IPS DF 19.7 (cell line): ENCODE data around the gene CNGB1.
A peak's percentile ranks its signal among the peaks of the same experiment; 100 is the strongest.
"Not testable (repeated sequence)": the region's sequence is repeated elsewhere in the genome, so short reads cannot be mapped to it uniquely, and the experiment has no call there.

ENCODE experiments used
- DNase-seq: peaks from one replicate; pipeline ENCODE4 v3.0.0-alpha.2; 2013; ENCODE audit warnings: low read depth, low spot score

The CNGB1 gene

DNA sequence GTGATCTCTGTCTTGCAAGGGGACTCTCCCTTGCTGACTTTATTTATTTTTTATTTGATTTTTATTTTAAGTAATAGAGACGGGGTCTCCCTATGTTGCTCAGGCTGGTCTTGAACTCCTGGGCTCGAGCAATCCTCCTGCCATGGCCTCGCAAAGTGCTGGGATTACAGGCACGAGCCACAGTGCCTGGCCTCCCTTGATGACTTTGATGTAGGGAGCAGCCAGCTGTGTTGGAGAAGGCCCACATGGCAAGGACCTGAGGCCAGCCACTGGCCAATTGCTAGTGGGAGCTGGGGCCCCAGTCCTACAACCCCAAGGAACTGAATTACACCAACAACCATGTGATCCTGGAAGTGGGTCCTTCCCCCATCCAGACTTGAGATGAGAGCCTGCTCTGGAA is 81.8 kb downstream of the CNGB1 start:
- DNase-seq: no peak

DNA sequence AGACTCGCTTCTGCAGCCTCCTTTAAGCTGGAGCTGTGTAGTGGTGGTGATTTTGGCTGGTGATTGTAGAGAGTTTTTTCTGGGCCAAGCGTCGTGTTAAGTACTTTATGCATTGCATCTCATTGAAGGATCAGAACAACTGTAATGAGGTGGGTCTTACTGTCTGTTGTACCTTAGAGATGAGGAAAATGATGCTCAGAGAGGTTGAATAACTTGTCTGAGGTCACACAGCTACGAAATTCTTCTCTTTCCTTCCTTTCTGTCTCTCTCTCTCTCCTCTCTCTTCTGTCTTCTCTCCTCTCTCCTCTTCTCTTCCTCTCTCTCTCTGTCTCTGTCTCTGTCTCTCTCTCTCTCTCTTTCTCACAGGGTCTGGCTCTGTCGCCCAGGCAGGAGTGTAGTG is 82.8 kb downstream of the CNGB1 start:
- DNase-seq: no peak

DNA sequence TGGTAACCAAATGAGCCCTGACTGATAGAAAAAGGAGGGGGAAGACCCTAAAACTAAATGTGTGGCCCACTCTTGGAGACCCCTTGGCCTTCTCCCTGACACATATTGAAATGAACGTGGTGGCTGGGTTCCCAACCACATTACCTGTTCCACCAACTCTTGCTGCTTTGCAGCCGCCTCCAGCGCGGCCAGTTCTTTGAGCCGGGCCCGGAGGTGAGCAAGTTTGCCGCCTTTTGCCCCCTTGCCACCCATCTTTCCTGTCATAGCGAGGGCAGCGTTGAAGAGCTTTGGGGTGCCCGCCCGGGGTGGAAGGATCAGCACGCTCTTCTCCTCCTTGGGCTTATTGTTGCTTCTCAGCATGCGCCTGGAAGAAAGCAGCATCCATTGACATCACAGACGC is 83.2 kb downstream of the CNGB1 start:
- no peak for DNase-seq

- no peak for DNase-seq
These were observed 84.5 kb downstream of the CNGB1 start for GRCh38 chr16:57886427-57886826.

GRCh38 chr16:57884655-57885133 is 86.2 kb downstream of the CNGB1 start:
- no peak for DNase-seq

- no peak for DNase-seq
These were observed 86.8 kb downstream of the CNGB1 start for GRCh38 chr16:57883953-57884654.

- no peak for DNase-seq
These were observed 87.4 kb downstream of the CNGB1 start for GRCh38 chr16:57883480-57883879.

- DNase-seq: no peak
These were observed 88.1 kb downstream of the CNGB1 start for GRCh38 chr16:57882792-57883191.

DNA sequence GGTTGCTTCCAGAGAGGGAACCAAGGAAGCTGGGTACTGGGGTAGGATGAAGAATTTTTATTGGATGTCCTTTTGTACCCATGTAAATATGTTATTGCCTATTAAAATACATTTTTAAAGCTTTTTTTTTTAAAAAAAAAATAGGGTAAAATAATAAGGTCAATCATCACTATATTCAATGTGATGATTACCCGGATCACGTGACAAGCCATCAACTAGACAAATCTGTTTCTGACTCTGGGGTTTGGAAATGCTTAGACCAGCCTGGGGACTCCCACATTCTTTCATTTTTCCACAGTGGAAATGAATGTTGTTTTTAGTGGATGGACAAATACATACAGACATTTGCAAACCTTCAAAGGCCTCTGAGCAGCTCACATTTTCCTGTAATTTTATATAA is 88.7 kb downstream of the CNGB1 start:
- DNase-seq: no peak

GRCh38 chr16:57878586-57878985 is 92.3 kb downstream of the CNGB1 start:
- no peak for DNase-seq

GRCh38 chr16:57876210-57876609 is 94.7 kb downstream of the CNGB1 start:
- DNase-seq: no peak

GRCh38 chr16:57875347-57875746 is 95.6 kb downstream of the CNGB1 start:
- DNase-seq: no peak

GRCh38 chr16:57873218-57873617 is 97.7 kb downstream of the CNGB1 start:
- DNase-seq: peak; percentile 79

DNA sequence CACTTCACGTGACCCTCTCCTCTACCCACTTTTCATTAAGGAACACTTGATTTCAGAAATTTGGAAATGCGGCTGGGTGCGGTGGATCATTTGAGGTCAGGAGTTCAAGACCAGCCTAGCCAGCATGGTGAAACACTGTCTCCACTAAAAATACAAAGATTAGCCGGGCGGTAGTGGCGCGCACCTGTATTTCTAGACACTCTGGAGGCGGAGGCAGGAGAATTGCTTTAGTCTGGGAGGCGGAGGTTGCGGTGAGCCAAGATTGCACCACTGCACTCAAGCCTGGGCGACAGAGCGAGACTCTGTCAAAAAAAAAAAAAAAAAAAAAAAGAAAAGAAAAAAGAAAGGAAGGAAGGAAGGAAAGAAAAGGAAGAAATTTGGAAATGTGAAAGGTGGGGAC is 98.2 kb downstream of the CNGB1 start:
- not testable (repeated sequence) for DNase-seq

DNA sequence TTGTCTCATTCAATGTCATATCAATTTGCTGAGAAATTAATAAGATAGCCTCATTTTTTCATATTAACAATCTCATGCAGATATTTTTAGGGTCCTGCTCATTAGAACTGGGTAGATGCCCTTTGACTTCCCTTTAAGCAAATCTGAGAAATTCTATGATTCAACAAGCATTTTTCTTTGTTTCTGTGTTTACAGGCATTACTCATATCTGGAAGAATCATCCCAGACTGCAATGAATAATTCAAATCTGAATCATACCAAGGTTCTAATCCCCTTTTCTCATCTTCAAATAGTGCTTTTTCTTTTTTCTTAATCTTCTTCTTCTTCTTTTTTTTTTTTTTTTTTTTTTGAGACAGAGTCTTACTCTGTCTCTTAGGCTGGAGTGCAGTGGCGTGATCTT is 99.5 kb downstream of the CNGB1 start:
- no peak for DNase-seq

GRCh38 chr16:57870753-57871454 is 100.0 kb downstream of the CNGB1 start:
- DNase-seq: no peak

GRCh38 chr16:57868913-57869520 is 101.9 kb downstream of the CNGB1 start:
- DNase-seq: no peak

- no peak for DNase-seq
These were observed 103.8 kb downstream of the CNGB1 start for GRCh38 chr16:57867000-57867561.

- DNase-seq: no peak
These were observed 104.4 kb downstream of the CNGB1 start for GRCh38 chr16:57866529-57866918.

DNA sequence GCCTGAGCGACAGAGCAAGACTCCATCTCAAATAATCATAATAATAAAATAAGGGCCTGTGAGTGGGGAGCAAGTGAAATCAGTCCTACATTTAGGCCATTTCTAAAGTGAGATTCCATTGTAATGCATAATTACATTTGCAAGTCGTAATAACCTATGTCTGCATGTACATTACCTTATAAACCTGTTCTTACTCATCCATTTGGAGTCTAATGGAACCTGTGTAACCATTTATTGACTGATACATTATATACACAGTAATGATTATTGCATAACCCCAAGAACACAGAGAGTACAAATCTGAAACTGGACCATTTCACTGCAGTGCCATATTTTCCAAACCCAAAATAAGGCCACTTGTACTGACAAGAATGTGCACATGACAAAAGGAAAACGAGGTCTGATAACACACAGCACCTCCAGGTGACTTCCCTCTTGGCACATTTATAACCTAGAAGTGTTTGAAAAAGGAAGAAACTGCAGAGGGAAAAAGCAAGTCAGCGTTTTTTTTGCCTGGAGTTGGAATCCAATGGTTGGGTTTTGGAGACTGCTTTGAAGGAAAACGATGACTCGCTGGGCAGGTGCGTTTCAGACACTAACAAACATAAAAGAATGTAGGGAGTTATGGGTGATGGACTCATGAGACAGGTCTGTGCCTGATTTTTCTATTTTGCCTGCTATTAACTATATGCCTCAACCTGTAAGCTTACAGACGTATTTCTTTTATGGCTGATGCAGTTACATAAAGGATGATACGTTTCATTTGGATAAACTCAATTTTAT is 105.0 kb downstream of the CNGB1 start:
- no peak for DNase-seq

GRCh38 chr16:57863434-57864160 is 107.3 kb downstream of the CNGB1 start:
- peak; percentile 85 for DNase-seq
